ENCODE measurements around the gene KLHL3.

GRCh38 chr5:137629646-137630045 lies 106.2 kb downstream of the KLHL3 start:
- TF ChIP-seq, protein P1, sequence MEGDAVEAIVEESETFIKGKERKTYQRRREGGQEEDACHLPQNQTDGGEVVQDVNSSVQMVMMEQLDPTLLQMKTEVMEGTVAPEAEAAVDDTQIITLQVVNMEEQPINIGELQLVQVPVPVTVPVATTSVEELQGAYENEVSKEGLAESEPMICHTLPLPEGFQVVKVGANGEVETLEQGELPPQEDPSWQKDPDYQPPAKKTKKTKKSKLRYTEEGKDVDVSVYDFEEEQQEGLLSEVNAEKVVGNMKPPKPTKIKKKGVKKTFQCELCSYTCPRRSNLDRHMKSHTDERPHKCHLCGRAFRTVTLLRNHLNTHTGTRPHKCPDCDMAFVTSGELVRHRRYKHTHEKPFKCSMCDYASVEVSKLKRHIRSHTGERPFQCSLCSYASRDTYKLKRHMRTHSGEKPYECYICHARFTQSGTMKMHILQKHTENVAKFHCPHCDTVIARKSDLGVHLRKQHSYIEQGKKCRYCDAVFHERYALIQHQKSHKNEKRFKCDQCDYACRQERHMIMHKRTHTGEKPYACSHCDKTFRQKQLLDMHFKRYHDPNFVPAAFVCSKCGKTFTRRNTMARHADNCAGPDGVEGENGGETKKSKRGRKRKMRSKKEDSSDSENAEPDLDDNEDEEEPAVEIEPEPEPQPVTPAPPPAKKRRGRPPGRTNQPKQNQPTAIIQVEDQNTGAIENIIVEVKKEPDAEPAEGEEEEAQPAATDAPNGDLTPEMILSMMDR (IDR thresholded peaks at IDR 0.05), result peak; percentile 69 to 92 (median 88)
- TF ChIP-seq POLR2A (IDR thresholded peaks at IDR 0.05), result no peak

Measured in upper lobe of left lung (tissue), 4 donors.